Pancreas (tissue), 10 donors: ENCODE data around the gene TPX2. TPM values are rescaled to one million over a fixed set of nuclear protein-coding genes. Genes with fewer than 3 reads are reported as not detected.

Source experiments
- ATAC-seq, 4 donors: fragments of 200-7000 bp; cut with Tn5 transposase; one replicate each; pipeline versions ENCODE4 v1.8.0 to v1.9.1; 2020; ENCODE audit warnings: mild to moderate bottlenecking in 4 of 4, moderate library complexity in 4 of 4
- DNase-seq, 6 donors: peaks; one replicate each; pipeline ENCODE4 v3.0.0-alpha.2; 2020
- FAIRE-seq: peaks from 2 replicates; lab custom pipeline; 2012; peaks lifted over from hg19 to GRCh38; lab: Jason Lieb, UNC
- H3K27ac ChIP-seq, 4 donors: fragments of 200-600 bp; sonication (generic); 1 replicate in 3 of 4; 2 replicates in 1 of 4; pipeline versions ENCODE4 v1.5.0 to v1.8.0; 2020
- H3K27me3 ChIP-seq, 4 donors: fragments of 200-600 bp; one replicate each; pipeline ENCODE4 v1.8.0; 2021
- H3K36me3 ChIP-seq, 3 donors: fragments of 200-600 bp; sonication (generic) in 1 of 3; one replicate each; pipeline versions ENCODE4 v1.5.0 to v1.8.0; 2020 to 2021
- H3K4me1 ChIP-seq, 3 donors: fragments of 200-600 bp; one replicate each; pipeline ENCODE4 v1.8.0; 2021
- H3K4me3 ChIP-seq, 4 donors: fragments of 200-600 bp; sonication (generic) in 2 of 4; one replicate each; pipeline versions ENCODE4 v1.5.0 to v1.8.0; 2020 to 2021
- H3K9me3 ChIP-seq, 4 donors: fragments of 200-600 bp; one replicate each; pipeline ENCODE4 v1.8.0; 2021
- CTCF ChIP-seq, 4 donors: fragments of 200-600 bp; sonication (generic) in 3 of 4; IDR thresholded peaks; one replicate each; pipeline versions ENCODE4 v1.5.0 to v1.8.0; 2021; ENCODE audit warnings: antibody characterized with exemption in 4 of 4
- WGBS, 2 donors: extraction: QIAGEN DNeasy Blood & Tissue Kit; methylation state at CpG; one replicate each; pipeline ENCODE4 v1.1.7; 2013; 5-methylcytosine and 5-hydroxymethylcytosine counted together
- intact Hi-C, 3 donors: fragments of 100-400 bp; cut with DNase I; formaldehyde crosslinking; loops; one replicate each; pipeline versions ENCODE4 v1.11.1 to v1.14.2; 2022
- polyA plus RNA-seq, 2 donors: library from polyadenylated mRNA; stranded (reverse); fragments of 200-250 nt; gene quantifications; one replicate each; pipeline ENCODE4 v1.2.3, GENCODE V29; 2013
- total RNA-seq, 6 donors: library from RNA; stranded (reverse); fragmentation: NEBNext Ultra II Directional in 4 of 6; extraction: Animal tissue kit (Norgen Biotek cat#: 25700) in 4 of 6; gene quantifications; one replicate each; pipeline versions ENCODE4 v1.2.1 to v1.2.4, GENCODE V29; 2021 to 2023
- donor health status: healthy with polysubstance abuse.
- donor health status: DM: no; HTN: no; CAD: no; lungs with moderate emphysema.
- donor health status: DM: no; HTN: no; CAD: no.
- donor health status: control.
- donor health status: control.
- donor health status: Bipolar disorder and iron deficiency.
- donor health status: DM: yes; HTN: yes; CAD: no.
- donor health status: DM: no; HTN: no; CAD: no.
- donor health status: DM: no; HTN: no; CAD: no.
- donor health status: DM: yes; HTN: yes; CAD: no.

The TPX2 gene
- total and polyA plus RNA-seq, 8 donors, result 0.04 to 1.5 (median 0.40) TPM; not detected in 1

- intact Hi-C loops, result loop anchor here in 1 of 3 donors (10.0 kb wide), 1 partner anchor 185 kb away; no protein-coding TSS in a partner anchor
These were observed 100.8 kb downstream of the TPX2 start for GRCh38 chr20:31839782-31840487.

GRCh38 chr20:31840906-31841816, 102.1 kb downstream of the TPX2 start:
- Histone ChIP-seq H3K27me3 (no peaks in the 10 kb centered on the region), H3K9me3 (no peaks in the 10 kb centered on the region), H3K4me1 (no peaks in the 10 kb centered on the region), H3K36me3 (no peaks in the 10 kb centered on the region), H3K4me3 (no peak overlapping the region), H3K27ac (no peak overlapping the region)
- ATAC-seq (no peak), FAIRE-seq (no peak), DNase-seq (peak in 1 of 6 donors; percentile 44)
- TF ChIP-seq CTCF (IDR thresholded peaks at IDR 0.05), result no peak
- 66 to 78% methylated on average over 14 to 15 of the region's 15 CpGs for WGBS, 2 donors
- intact Hi-C loops, result loop anchor here in 1 of 3 donors (10.0 kb wide), 1 partner anchor 184 kb away; no protein-coding TSS in a partner anchor

More at GRCh38 chr20:31839782-31840487, 100.8 kb downstream of the TPX2 start:
- Histone ChIP-seq H3K4me1 (no peaks in the 10 kb centered on the region), H3K9me3 (no peaks in the 10 kb centered on the region), H3K27ac (no peak overlapping the region), H3K4me3 (no peak overlapping the region), H3K36me3 (no peaks in the 10 kb centered on the region), H3K27me3 (no peaks in the 10 kb centered on the region)
- 56 to 65% methylated on average over 5 of the region's 5 CpGs for WGBS, 2 donors
- DNase-seq (peak in 1 of 6 donors; percentile 8), FAIRE-seq (no peak), ATAC-seq (no peak)
- TF ChIP-seq CTCF (IDR thresholded peaks at IDR 0.05), result no peak

- FAIRE-seq, result no peak
- H3K27me3 ChIP-seq, result no peaks in the 10 kb centered on the region
- no peaks in the 10 kb centered on the region for H3K9me3 ChIP-seq
- H3K36me3 ChIP-seq, result no peaks in the 10 kb centered on the region
- H3K27ac ChIP-seq, result no peak overlapping the region
- H3K4me1 ChIP-seq, result no peaks in the 10 kb centered on the region
- 55 to 59% methylated on average over 8 of the region's 8 CpGs for WGBS, 2 donors
- intact Hi-C loops, result loop anchor here in 1 of 3 donors (10.0 kb wide), 1 partner anchor 183 kb away; no protein-coding TSS in a partner anchor
- no peak overlapping the region for H3K4me3 ChIP-seq
- no peak for ATAC-seq
- TF ChIP-seq CTCF (IDR thresholded peaks at IDR 0.05), result no peak
- peak in 1 of 6 donors; percentile 52 for DNase-seq
These were observed 102.8 kb downstream of the TPX2 start for GRCh38 chr20:31841928-31842327.

GRCh38 chr20:31842471-31843157, 103.5 kb downstream of the TPX2 start:
- no peak overlapping the region for H3K4me3 ChIP-seq
- DNase-seq (peak in 1 of 6 donors; percentile 53), ATAC-seq (peak in 1 of 4 donors; percentile 29), FAIRE-seq (no peak)
- H3K27ac ChIP-seq, result no peak overlapping the region
- intact Hi-C loops, result loop anchor here in 1 of 3 donors (10.0 kb wide), 1 partner anchor 182 kb away; no protein-coding TSS in a partner anchor
- H3K9me3 ChIP-seq, result no peaks in the 10 kb centered on the region
- WGBS, 2 donors, result 64 to 72% methylated on average over 12 of the region's 12 CpGs
- TF ChIP-seq CTCF (IDR thresholded peaks at IDR 0.05), result no peak
- H3K27me3 ChIP-seq, result no peaks in the 10 kb centered on the region
- no peaks in the 10 kb centered on the region for H3K4me1 ChIP-seq
- no peaks in the 10 kb centered on the region for H3K36me3 ChIP-seq
